Measurements from ENCODE around the gene CHI3L2. TPM values are rescaled to one million over a fixed set of nuclear protein-coding genes. Genes with fewer than 3 reads are reported as not detected.

Gene CHI3L2
- total RNA-seq, 1 experiment from 2014 or later: 0.61 TPM

DNA sequence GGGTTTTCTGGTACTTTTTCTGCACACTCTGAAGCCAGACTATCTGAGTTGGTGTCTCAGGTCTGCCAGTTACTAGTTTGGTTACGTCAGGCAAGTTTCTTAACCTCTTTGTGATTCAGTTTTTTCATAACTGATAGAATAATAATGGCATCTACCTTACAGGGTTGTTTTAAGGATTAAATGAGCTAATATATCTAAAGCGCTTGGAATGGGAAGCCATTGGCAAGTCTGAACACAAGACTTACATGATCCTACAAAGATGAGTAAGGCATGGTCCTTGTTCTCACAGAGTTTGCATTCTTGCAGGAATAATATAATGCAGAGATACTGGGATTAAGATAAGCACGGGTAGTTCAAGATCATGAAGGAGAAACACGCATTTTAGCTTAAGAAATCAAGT, 17.9 kb upstream of the CHI3L2 start (continued):
- no peak for TF ChIP-seq SMAD4 (CRISPR knock-in tag; IDR thresholded peaks at IDR 0.05)
- TF ChIP-seq, protein P1, sequence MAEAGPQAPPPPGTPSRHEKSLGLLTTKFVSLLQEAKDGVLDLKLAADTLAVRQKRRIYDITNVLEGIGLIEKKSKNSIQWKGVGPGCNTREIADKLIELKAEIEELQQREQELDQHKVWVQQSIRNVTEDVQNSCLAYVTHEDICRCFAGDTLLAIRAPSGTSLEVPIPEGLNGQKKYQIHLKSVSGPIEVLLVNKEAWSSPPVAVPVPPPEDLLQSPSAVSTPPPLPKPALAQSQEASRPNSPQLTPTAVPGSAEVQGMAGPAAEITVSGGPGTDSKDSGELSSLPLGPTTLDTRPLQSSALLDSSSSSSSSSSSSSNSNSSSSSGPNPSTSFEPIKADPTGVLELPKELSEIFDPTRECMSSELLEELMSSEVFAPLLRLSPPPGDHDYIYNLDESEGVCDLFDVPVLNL (CRISPR knock-in tag; IDR thresholded peaks at IDR 0.05; ENCODE audit: borderline replicate concordance, low read depth): no peak
- no peak for TF ChIP-seq ZNF219 (CRISPR knock-in tag; IDR thresholded peaks at IDR 0.05; ENCODE audit: borderline replicate concordance)
- TF ChIP-seq SP1 (CRISPR knock-in tag; conservative IDR thresholded peaks at IDR 0.05): no peak
- no peak for TF ChIP-seq EMX1 (CRISPR knock-in tag; IDR thresholded peaks at IDR 0.05)
- no peak for TF ChIP-seq RORB (CRISPR knock-in tag; IDR thresholded peaks at IDR 0.05)
- TF ChIP-seq, protein P2, sequence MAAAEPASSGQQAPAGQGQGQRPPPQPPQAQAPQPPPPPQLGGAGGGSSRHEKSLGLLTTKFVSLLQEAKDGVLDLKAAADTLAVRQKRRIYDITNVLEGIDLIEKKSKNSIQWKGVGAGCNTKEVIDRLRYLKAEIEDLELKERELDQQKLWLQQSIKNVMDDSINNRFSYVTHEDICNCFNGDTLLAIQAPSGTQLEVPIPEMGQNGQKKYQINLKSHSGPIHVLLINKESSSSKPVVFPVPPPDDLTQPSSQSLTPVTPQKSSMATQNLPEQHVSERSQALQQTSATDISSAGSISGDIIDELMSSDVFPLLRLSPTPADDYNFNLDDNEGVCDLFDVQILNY (CRISPR knock-in tag; IDR thresholded peaks at IDR 0.05): no peak
- no peak for TF ChIP-seq GABPB1 (CRISPR knock-in tag; IDR thresholded peaks at IDR 0.05)

DNA sequence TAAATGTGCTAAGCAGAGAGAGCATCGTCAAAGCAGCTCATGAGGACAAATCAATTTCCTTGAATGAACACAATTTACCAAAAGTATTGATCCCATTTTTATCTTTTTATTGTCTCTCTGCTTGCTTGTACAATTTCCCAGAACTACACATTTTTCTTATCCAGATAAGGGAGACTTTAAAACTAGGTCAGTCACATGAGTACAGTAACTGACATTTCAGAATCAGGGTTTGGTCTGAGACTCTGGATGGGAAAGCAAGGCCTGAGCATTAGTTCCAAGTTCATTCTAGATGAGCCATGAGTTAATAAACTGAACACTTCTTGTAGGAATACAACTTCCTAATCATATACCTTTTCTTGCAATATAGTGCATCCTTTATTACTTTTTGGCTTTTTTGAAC, 15.6 kb upstream of the CHI3L2 start:
- Mint-ChIP-seq H3K27ac (no peak overlapping the region), H3K4me1 (peaks cover 56% of the 10 kb centered on the region), H3K27me3 (ENCODE audit: low read depth) (peaks cover 16% of the 10 kb centered on the region), H3K9me3 (peaks cover 8% of the 10 kb centered on the region; the same call in 1 of the 2 replicates), H3K36me3 (no peaks in the 10 kb centered on the region), H3K4me3 (no peak overlapping the region)
- DNase-seq (ENCODE audit: low spot score) (no peak), ATAC-seq (no peak)
- ChIA-PET POLR2A (no interaction called here), CTCF (interaction anchor here (0.7 to 1.7 kb wide), 2 partner anchors 9 to 134 kb away, joined by 3 to 5 read pairs; no protein-coding TSS in a partner anchor)
- TF ChIP-seq, protein P3, sequence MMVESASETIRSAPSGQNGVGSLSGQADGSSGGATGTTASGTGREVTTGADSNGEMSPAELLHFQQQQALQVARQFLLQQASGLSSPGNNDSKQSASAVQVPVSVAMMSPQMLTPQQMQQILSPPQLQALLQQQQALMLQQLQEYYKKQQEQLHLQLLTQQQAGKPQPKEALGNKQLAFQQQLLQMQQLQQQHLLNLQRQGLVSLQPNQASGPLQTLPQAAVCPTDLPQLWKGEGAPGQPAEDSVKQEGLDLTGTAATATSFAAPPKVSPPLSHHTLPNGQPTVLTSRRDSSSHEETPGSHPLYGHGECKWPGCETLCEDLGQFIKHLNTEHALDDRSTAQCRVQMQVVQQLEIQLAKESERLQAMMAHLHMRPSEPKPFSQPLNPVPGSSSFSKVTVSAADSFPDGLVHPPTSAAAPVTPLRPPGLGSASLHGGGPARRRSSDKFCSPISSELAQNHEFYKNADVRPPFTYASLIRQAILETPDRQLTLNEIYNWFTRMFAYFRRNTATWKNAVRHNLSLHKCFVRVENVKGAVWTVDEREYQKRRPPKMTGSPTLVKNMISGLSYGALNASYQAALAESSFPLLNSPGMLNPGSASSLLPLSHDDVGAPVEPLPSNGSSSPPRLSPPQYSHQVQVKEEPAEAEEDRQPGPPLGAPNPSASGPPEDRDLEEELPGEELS (CRISPR knock-in tag; IDR thresholded peaks at IDR 0.05): no peak
- TF ChIP-seq, protein P4, sequence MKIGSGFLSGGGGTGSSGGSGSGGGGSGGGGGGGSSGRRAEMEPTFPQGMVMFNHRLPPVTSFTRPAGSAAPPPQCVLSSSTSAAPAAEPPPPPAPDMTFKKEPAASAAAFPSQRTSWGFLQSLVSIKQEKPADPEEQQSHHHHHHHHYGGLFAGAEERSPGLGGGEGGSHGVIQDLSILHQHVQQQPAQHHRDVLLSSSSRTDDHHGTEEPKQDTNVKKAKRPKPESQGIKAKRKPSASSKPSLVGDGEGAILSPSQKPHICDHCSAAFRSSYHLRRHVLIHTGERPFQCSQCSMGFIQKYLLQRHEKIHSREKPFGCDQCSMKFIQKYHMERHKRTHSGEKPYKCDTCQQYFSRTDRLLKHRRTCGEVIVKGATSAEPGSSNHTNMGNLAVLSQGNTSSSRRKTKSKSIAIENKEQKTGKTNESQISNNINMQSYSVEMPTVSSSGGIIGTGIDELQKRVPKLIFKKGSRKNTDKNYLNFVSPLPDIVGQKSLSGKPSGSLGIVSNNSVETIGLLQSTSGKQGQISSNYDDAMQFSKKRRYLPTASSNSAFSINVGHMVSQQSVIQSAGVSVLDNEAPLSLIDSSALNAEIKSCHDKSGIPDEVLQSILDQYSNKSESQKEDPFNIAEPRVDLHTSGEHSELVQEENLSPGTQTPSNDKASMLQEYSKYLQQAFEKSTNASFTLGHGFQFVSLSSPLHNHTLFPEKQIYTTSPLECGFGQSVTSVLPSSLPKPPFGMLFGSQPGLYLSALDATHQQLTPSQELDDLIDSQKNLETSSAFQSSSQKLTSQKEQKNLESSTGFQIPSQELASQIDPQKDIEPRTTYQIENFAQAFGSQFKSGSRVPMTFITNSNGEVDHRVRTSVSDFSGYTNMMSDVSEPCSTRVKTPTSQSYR (CRISPR knock-in tag; IDR thresholded peaks at IDR 0.05): no peak
- no peak for TF ChIP-seq GTF2I (CRISPR knock-in tag; conservative IDR thresholded peaks at IDR 0.05)
- no peak for TF ChIP-seq MXD4 (CRISPR knock-in tag; IDR thresholded peaks at IDR 0.05; ENCODE audit: borderline replicate concordance)

DNA sequence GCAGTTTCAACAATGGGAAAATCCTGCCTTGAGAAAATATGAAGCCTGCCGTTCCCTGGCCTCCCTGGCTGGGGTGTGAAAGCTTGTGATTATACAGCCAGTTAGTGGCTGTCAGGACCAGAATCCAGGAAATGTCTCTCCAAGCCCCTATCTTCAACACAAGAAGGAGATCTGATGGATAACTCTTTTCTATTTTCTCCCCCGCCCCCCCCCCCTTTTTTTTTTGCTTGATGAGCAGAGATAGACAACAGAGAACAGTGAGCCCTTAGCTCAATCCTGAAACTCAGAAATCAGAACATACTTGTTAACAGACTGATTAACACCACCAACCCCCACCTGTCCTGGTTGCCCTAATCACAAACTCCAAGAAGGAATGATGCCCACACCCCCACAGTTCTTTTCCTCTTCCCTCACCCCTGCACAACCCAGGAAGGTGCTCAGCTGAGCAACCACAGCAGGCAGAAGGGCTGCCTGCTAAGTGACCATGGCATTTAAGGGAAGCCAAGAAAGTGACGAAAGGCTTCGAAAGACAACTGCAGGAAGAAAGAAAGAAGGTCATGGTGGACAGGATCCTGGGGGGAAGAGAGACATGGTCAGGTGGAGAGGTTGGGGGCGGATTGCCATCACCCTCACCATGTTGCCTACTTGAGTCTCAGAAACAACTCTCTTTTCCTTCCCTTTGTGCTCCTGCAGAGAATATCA, 14.7 kb upstream of the CHI3L2 start:
- ATAC-seq (no peak), DNase-seq (ENCODE audit: low spot score) (no peak)
- ChIA-PET POLR2A (no interaction called here), CTCF (interaction anchor here (0.6 to 3.1 kb wide), 4 partner anchors 10 to 133 kb away, joined by 3 to 17 read pairs (median 6); no protein-coding TSS in a partner anchor)
- Mint-ChIP-seq H3K27ac (no peak overlapping the region), H3K36me3 (no peaks in the 10 kb centered on the region), H3K4me3 (no peak overlapping the region), H3K4me1 (peaks cover 58% of the 10 kb centered on the region), H3K27me3 (ENCODE audit: low read depth) (peaks cover 7% of the 10 kb centered on the region), H3K9me3 (peaks cover 10% of the 10 kb centered on the region; the same call in 1 of the 2 replicates)
- TF ChIP-seq MYBL2 (CRISPR knock-in tag; IDR thresholded peaks at IDR 0.05) (no peak), NR2C2 (CRISPR knock-in tag; IDR thresholded peaks at IDR 0.05) (no peak), TCF7 (CRISPR knock-in tag; IDR thresholded peaks at IDR 0.05; ENCODE audit: low read depth) (no peak), JUN (CRISPR knock-in tag; IDR thresholded peaks at IDR 0.05) (no peak), GABPB1 (CRISPR knock-in tag; IDR thresholded peaks at IDR 0.05) (no peak), TP53 (CRISPR knock-in tag; IDR thresholded peaks at IDR 0.05) (no peak), TEAD1 (CRISPR knock-in tag; IDR thresholded peaks at IDR 0.05) (no peak)
- TF ChIP-seq, protein P5, sequence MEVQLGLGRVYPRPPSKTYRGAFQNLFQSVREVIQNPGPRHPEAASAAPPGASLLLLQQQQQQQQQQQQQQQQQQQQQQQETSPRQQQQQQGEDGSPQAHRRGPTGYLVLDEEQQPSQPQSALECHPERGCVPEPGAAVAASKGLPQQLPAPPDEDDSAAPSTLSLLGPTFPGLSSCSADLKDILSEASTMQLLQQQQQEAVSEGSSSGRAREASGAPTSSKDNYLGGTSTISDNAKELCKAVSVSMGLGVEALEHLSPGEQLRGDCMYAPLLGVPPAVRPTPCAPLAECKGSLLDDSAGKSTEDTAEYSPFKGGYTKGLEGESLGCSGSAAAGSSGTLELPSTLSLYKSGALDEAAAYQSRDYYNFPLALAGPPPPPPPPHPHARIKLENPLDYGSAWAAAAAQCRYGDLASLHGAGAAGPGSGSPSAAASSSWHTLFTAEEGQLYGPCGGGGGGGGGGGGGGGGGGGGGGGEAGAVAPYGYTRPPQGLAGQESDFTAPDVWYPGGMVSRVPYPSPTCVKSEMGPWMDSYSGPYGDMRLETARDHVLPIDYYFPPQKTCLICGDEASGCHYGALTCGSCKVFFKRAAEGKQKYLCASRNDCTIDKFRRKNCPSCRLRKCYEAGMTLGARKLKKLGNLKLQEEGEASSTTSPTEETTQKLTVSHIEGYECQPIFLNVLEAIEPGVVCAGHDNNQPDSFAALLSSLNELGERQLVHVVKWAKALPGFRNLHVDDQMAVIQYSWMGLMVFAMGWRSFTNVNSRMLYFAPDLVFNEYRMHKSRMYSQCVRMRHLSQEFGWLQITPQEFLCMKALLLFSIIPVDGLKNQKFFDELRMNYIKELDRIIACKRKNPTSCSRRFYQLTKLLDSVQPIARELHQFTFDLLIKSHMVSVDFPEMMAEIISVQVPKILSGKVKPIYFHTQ (CRISPR knock-in tag; IDR thresholded peaks at IDR 0.05): no peak
- TF ChIP-seq, protein P6, sequence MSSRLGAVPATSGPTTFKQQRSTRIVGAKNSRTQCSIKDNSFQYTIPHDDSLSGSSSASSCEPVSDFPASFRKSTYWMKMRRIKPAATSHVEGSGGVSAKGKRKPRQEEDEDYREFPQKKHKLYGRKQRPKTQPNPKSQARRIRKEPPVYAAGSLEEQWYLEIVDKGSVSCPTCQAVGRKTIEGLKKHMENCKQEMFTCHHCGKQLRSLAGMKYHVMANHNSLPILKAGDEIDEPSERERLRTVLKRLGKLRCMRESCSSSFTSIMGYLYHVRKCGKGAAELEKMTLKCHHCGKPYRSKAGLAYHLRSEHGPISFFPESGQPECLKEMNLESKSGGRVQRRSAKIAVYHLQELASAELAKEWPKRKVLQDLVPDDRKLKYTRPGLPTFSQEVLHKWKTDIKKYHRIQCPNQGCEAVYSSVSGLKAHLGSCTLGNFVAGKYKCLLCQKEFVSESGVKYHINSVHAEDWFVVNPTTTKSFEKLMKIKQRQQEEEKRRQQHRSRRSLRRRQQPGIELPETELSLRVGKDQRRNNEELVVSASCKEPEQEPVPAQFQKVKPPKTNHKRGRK (CRISPR knock-in tag; IDR thresholded peaks at IDR 0.05; ENCODE audit: borderline replicate concordance): no peak

All from WTC11 (cell line).